Calu3 (cell line): ENCODE results near the gene UCN2. TPM values are rescaled to one million over a fixed set of nuclear protein-coding genes. Genes with fewer than 3 reads are reported as not detected.

Source experiments
- BruUV-seq: library from RNA; stranded (reverse); fragments of 400-500 nt; replicated peaks from 2 replicates; lab custom pipeline; 2021; lab: Mats Ljungman, UMichigan
- CTCF ChIA-PET: fragments of 300-600 bp; sonication (Branson Sonifier 250); formaldehyde crosslinking; loops from one replicate; lab custom pipeline; 2022; ENCODE audit warnings: antibody characterized with exemption; lab: Charles Lee
- DNase-seq: peaks from one replicate; pipeline ENCODE4 v3.0.0; 2022
- H3K27ac Mint-ChIP-seq: one replicate; pipeline ENCODE4 v1.8.0; 2022; ENCODE audit warnings: mixed read lengths; ENCODE audit not compliant: unreplicated experiment
- H3K27me3 Mint-ChIP-seq: one replicate; pipeline ENCODE4 v1.8.0; 2022; ENCODE audit warnings: mixed read lengths; ENCODE audit not compliant: unreplicated experiment
- H3K36me3 Mint-ChIP-seq: one replicate; pipeline ENCODE4 v1.8.0; 2022; ENCODE audit warnings: mild to moderate bottlenecking, moderate library complexity, mixed read lengths; ENCODE audit not compliant: insufficient read depth, unreplicated experiment
- H3K4me1 Mint-ChIP-seq: one replicate; pipeline ENCODE4 v1.8.0; 2022; ENCODE audit warnings: mild to moderate bottlenecking, low read depth, mixed read lengths; ENCODE audit not compliant: unreplicated experiment
- H3K4me3 Mint-ChIP-seq: one replicate; pipeline ENCODE4 v1.8.0; 2022; ENCODE audit warnings: mild to moderate bottlenecking, low read depth, moderate library complexity, mixed read lengths; ENCODE audit not compliant: unreplicated experiment
- H3K9me3 Mint-ChIP-seq: one replicate; pipeline ENCODE4 v1.8.0; 2022; ENCODE audit warnings: low read depth, mixed read lengths; ENCODE audit not compliant: unreplicated experiment
- CTCF ChIP-seq: fragments of 200-600 bp; IDR thresholded peaks from one replicate; pipeline ENCODE4 v1.8.0; 2022; ENCODE audit warnings: antibody characterized with exemption; ENCODE audit not compliant: unreplicated experiment
- intact Hi-C: fragments of 100-400 bp; cut with micrococcal nuclease; formaldehyde crosslinking; loops from one replicate; pipeline ENCODE4 v1.10.0; 2022; ENCODE audit not compliant: unreplicated experiment
- total RNA-seq: library from RNA; stranded (reverse); gene quantifications from 2 replicates; pipeline ENCODE4 v1.2.3, GENCODE V29; 2022

UCN2 gene
- total RNA-seq, 1 experiment from 2014 or later = 0.94 TPM

GRCh38 chr3:48524970-48525369, 38.6 kb downstream of the UCN2 start:
- no TSS peak for BruUV-seq
- intact Hi-C loops = no loop called here
- H3K36me3 Mint-ChIP-seq = peaks cover 5% of the 10 kb centered on the region
- no peak overlapping the region for H3K27ac Mint-ChIP-seq
- H3K27me3 Mint-ChIP-seq = no peaks in the 10 kb centered on the region
- H3K9me3 Mint-ChIP-seq = no peaks in the 10 kb centered on the region
- CTCF ChIA-PET = no interaction called here
- no peaks in the 10 kb centered on the region for H3K4me1 Mint-ChIP-seq
- TF ChIP-seq CTCF = no peak
- no peak for DNase-seq
- H3K4me3 Mint-ChIP-seq = no peak overlapping the region

GRCh38 chr3:48521635-48522034, 41.9 kb downstream of the UCN2 start:
- Mint-ChIP-seq H3K4me3 (no peak overlapping the region), H3K4me1 (no peaks in the 10 kb centered on the region), H3K27me3 (no peaks in the 10 kb centered on the region), H3K36me3 (peaks cover 5% of the 10 kb centered on the region), H3K9me3 (no peaks in the 10 kb centered on the region), H3K27ac (no peak overlapping the region)
- CTCF ChIA-PET = interaction anchor here (0.8 kb wide), 2 partner anchors 114 to 164 kb away, joined by 3 to 5 read pairs; no protein-coding TSS in a partner anchor
- TF ChIP-seq CTCF = no peak
- no peak for DNase-seq
- BruUV-seq = no TSS peak
- intact Hi-C loops = no loop called here

GRCh38 chr3:48519277-48519643, 44.3 kb downstream of the UCN2 start:
- CTCF ChIA-PET = no interaction called here
- H3K36me3 Mint-ChIP-seq = peaks cover 8% of the 10 kb centered on the region

GRCh38 chr3:48518638-48519276, 44.8 kb downstream of the UCN2 start:
- Mint-ChIP-seq H3K4me3 (no peak overlapping the region), H3K27ac (no peak overlapping the region), H3K9me3 (no peaks in the 10 kb centered on the region), H3K27me3 (no peaks in the 10 kb centered on the region), H3K4me1 (no peaks in the 10 kb centered on the region), H3K36me3 (peaks cover 8% of the 10 kb centered on the region)
- no TSS peak for BruUV-seq
- CTCF ChIA-PET = no interaction called here
- DNase-seq = no peak
- intact Hi-C loops = no loop called here
- no peak for TF ChIP-seq CTCF

More at GRCh38 chr3:48519277-48519643, 44.3 kb downstream of the UCN2 start:
- H3K27ac Mint-ChIP-seq = no peak overlapping the region
- no TSS peak for BruUV-seq
- no peak for TF ChIP-seq CTCF
- intact Hi-C loops = no loop called here
- H3K4me1 Mint-ChIP-seq = no peaks in the 10 kb centered on the region
- no peaks in the 10 kb centered on the region for H3K27me3 Mint-ChIP-seq
- H3K9me3 Mint-ChIP-seq = no peaks in the 10 kb centered on the region
- H3K4me3 Mint-ChIP-seq = no peak overlapping the region
- DNase-seq = no peak
